Bronchial epithelial cell (primary cell): ENCODE measurements around the gene SAMD8. TPM values are rescaled to one million over a fixed set of nuclear protein-coding genes. Genes with fewer than 3 reads are reported as not detected.

Experiments used
- DNase-seq: peaks from one replicate; pipeline ENCODE4 v3.0.0-alpha.2; 2010; ENCODE audit warnings: low read depth
- FAIRE-seq: peaks from 2 replicates; lab custom pipeline; 2011; peaks lifted over from hg19 to GRCh38; lab: Jason Lieb, UNC
- H3K27me3 ChIP-seq: 2 replicates; pipeline ENCODE4 v1.5.1; 2011; ENCODE audit warnings: low read length; ENCODE audit not compliant: control insufficient read depth, insufficient read depth
- H3K36me3 ChIP-seq: 2 replicates; pipeline ENCODE4 v1.5.1; 2011; ENCODE audit warnings: low read length; ENCODE audit not compliant: control insufficient read depth, insufficient read depth
- H3K4me3 ChIP-seq: 2 replicates; pipeline ENCODE4 v1.5.1; 2011; ENCODE audit warnings: mild to moderate bottlenecking, low read depth, low read length, control low read depth
- CTCF ChIP-seq: IDR thresholded peaks from 2 replicates; pipeline ENCODE4 v1.5.1; 2011; ENCODE audit warnings: mild to moderate bottlenecking, moderate library complexity, low read length, control low read depth, inconsistent platforms; ENCODE audit not compliant: insufficient read depth, severe bottlenecking
- total RNA-seq: library from RNA; depleted of rRNA; stranded (reverse); fragments of >200 nt; gene quantifications from 2 replicates; pipeline ENCODE4 v1.2.1, GENCODE V29; 2014

Gene SAMD8
- total RNA-seq, 1 donor from 2014 or later = 25.5 TPM

- no peaks in the 10 kb centered on the region for H3K36me3 ChIP-seq
- H3K27me3 ChIP-seq = no peaks in the 10 kb centered on the region
- no peak for DNase-seq
- no peak for TF ChIP-seq CTCF
- H3K4me3 ChIP-seq = no peak overlapping the region
- no peak for FAIRE-seq
Observed at GRCh38 chr10:75066271-75066670, 45.2 kb upstream of the SAMD8 start.

- DNase-seq = no peak
- FAIRE-seq = no peak
- no peak overlapping the region for H3K4me3 ChIP-seq
- TF ChIP-seq CTCF = no peak
- H3K36me3 ChIP-seq = no peaks in the 10 kb centered on the region
- no peaks in the 10 kb centered on the region for H3K27me3 ChIP-seq
Observed at GRCh38 chr10:75067272-75067671, 44.2 kb upstream of the SAMD8 start.

- peak; percentile 49 for DNase-seq
- no peaks in the 10 kb centered on the region for H3K36me3 ChIP-seq
Observed at GRCh38 chr10:75068523-75068922, 42.9 kb upstream of the SAMD8 start.

GRCh38 chr10:75070476-75070875 is 41.0 kb upstream of the SAMD8 start:
- DNase-seq (no peak), FAIRE-seq (no peak)
- TF ChIP-seq CTCF = no peak
- no peaks in the 10 kb centered on the region for H3K36me3 ChIP-seq
- no peak overlapping the region for H3K4me3 ChIP-seq
- H3K27me3 ChIP-seq = no peaks in the 10 kb centered on the region

More at GRCh38 chr10:75068523-75068922, 42.9 kb upstream of the SAMD8 start:
- H3K27me3 ChIP-seq = no peaks in the 10 kb centered on the region
- TF ChIP-seq CTCF = no peak
- H3K4me3 ChIP-seq = no peak overlapping the region
- no peak for FAIRE-seq

- Histone ChIP-seq H3K4me3 (no peak overlapping the region), H3K36me3 (no peaks in the 10 kb centered on the region), H3K27me3 (no peaks in the 10 kb centered on the region)
- no peak for DNase-seq
- TF ChIP-seq CTCF = no peak
- no peak for FAIRE-seq
Observed at GRCh38 chr10:75070961-75071428, 40.5 kb upstream of the SAMD8 start.

- FAIRE-seq = no peak
- H3K27me3 ChIP-seq = no peaks in the 10 kb centered on the region
- no peak for TF ChIP-seq CTCF
- H3K36me3 ChIP-seq = no peaks in the 10 kb centered on the region
- H3K4me3 ChIP-seq = no peak overlapping the region
- DNase-seq = no peak
Observed at GRCh38 chr10:75071756-75072155, 39.7 kb upstream of the SAMD8 start.
